K562 (cell line): ENCODE results near the gene IRF2BP2. TPM values are rescaled to one million over a fixed set of nuclear protein-coding genes. Genes with fewer than 3 reads are reported as not detected.

ENCODE experiments used
- BCL6 ChIP-seq: fragments of 250-450 bp; sonication (Bioruptor Pico); IDR thresholded peaks from 2 replicates; pipeline ENCODE4 v1.4.0; 2020
- CBX5 ChIP-seq: IDR thresholded peaks from 2 replicates; pipeline ENCODE4 v1.6.1; 2014; ENCODE audit warnings: low read depth, borderline replicate concordance
- HNRNPL ChIP-seq: fragments of 200-400 bp; formaldehyde crosslinking; IDR thresholded peaks from 2 replicates; pipeline ENCODE4 v1.6.1; 2017; ENCODE audit warnings: low read depth, mild to moderate bottlenecking, low read length
- ILK ChIP-seq: fragments of 450-650 bp; IDR thresholded peaks from 2 replicates; pipeline ENCODE4 v1.6.1; 2016; ENCODE audit warnings: missing genetic modification characterization, low read depth, mild to moderate bottlenecking, missing compliant biosample characterization, moderate library complexity, borderline replicate concordance
- MAFK ChIP-seq: IDR thresholded peaks from 2 replicates; pipeline ENCODE4 v1.6.1; 2011; ENCODE audit warnings: low read length, improper control_type of control experiment
- NFRKB ChIP-seq: fragments of 450-650 bp; IDR thresholded peaks from 2 replicates; pipeline ENCODE4 v1.6.1; 2016; ENCODE audit warnings: low read depth
- POU5F1 ChIP-seq: fragments of 150-350 bp; IDR thresholded peaks from 2 replicates; pipeline ENCODE4 v1.6.1; 2014; ENCODE audit warnings: borderline replicate concordance, low read length, low read depth, mild to moderate bottlenecking; ENCODE audit not compliant: partially characterized antibody
- SMAD4 ChIP-seq: fragments of 250-450 bp; sonication (Bioruptor Pico); conservative IDR thresholded peaks from 2 replicates; pipeline ENCODE4 v1.8.0; 2021; ENCODE audit warnings: inconsistent platforms, mild to moderate bottlenecking, moderate library complexity
- SPI1 ChIP-seq: IDR thresholded peaks from 2 replicates; pipeline ENCODE4 v1.6.1; 2011; ENCODE audit warnings: low read depth, low read length, control low read depth, borderline replicate concordance
- TCF3 ChIP-seq: sonication (generic); formaldehyde crosslinking; IDR thresholded peaks from 2 replicates; pipeline ENCODE4 v1.4.0; 2020; ENCODE audit warnings: mild to moderate bottlenecking, missing genetic modification reagents
- THRB ChIP-seq: fragments of 450-650 bp; formaldehyde crosslinking; conservative IDR thresholded peaks from 2 replicates; pipeline ENCODE4 v1.4.0; 2022; ENCODE audit warnings: mild to moderate bottlenecking, missing genetic modification characterization
- U2AF2 ChIP-seq: fragments of 200-400 bp; formaldehyde crosslinking; optimal IDR thresholded peaks from 2 replicates; pipeline ENCODE3; 2017; ENCODE audit warnings: low read depth, mild to moderate bottlenecking, low read length
- ZNF696 ChIP-seq: fragments of 250-450 bp; sonication (Bioruptor Pico); conservative IDR thresholded peaks from 2 replicates; pipeline ENCODE4 v1.4.0; 2020; ENCODE audit warnings: mild to moderate bottlenecking, moderate library complexity
- polyA plus RNA-seq, 8 experiments: library from polyadenylated mRNA; depleted of rRNA in 4 of 8; stranded (reverse) in 5 of 8; unstranded in 3 of 8; fragments of >200 nt; fragmentation: Nextera tagmentation in 2 of 8; fragmentation: Illumina TruSeq in 1 of 8; extraction: Ambion mirVana in 2 of 8; extraction: Trizol in 1 of 8; gene quantifications; 2 replicates each; pipeline versions ENCODE4 v1.2.1 to v1.2.3, GENCODE V29; 2011 to 2014; ENCODE audit warnings: inconsistent platforms in 1 of 8, missing spikeins in 1 of 8
- total RNA-seq, 7 experiments: library from RNA; depleted of rRNA in 6 of 7; stranded (reverse); fragments of >200 nt in 6 of 7; fragmentation: Illumina TruSeq in 2 of 7; extraction: Trizol in 2 of 7; gene quantifications; 2 replicates each; pipeline versions ENCODE4 v1.2.1 to v1.2.3, GENCODE V29; 2011 to 2021; ENCODE audit warnings: low replicate concordance in 1 of 7
- TF ChIP-seq, protein P1 (sequence below), 2 experiments: fragments of 450-650 bp; formaldehyde crosslinking in 1 of 2; IDR thresholded peaks; 2 replicates each; pipeline versions ENCODE4 v1.4.0 to v1.6.1; 2014 to 2020; ENCODE audit warnings: mild to moderate bottlenecking in 2 of 2, borderline replicate concordance in 1 of 2, low read depth in 1 of 2
- TF ChIP-seq, protein P2 (sequence below): fragments of 200-800 bp; sonication (Bioruptor generic); IDR thresholded peaks from 2 replicates; pipeline ENCODE4 v1.6.1; 2017; ENCODE audit warnings: missing genetic modification characterization, missing compliant biosample characterization
- TF ChIP-seq, protein P3 (sequence below): sonication (generic); formaldehyde crosslinking; IDR thresholded peaks from 2 replicates; pipeline ENCODE4 v1.8.1; 2023; ENCODE audit warnings: mild to moderate bottlenecking, missing genetic modification reagents, moderate library complexity

Gene IRF2BP2
- total and polyA plus RNA-seq, 9 of the 15 experiments (the other 6 are each of a cell fraction or from before 2014, with no cell fraction given): 7.7 to 68.6 (median 22.1) TPM

DNA sequence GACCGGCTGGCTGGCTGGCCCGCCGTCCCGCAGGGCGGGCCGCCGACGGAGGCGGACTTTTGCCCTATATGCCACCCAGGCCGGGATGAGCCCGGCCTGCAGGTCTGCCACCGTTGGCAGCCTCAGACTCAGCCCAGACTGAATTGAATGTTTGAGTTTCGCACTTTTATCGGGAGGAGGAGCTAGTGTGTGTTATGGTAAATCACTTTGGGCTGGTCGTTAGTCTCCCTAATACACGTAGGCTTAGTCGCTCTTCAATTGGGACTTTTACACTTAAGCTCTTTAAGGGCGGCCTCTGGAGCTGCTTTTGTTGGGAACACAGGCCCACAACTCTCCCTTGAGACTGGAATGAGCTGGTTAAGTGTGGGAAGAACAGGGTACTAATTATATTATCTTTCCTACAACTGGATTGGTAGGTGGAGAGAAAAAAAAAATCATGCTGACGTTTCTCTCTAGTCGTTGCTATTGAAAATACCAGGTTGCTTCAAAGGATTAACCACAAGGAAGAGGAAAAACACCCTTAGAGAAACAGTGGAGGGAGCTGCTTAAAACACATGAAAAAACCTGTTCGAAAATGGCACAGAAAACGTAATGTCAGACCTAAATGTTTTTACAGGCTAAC lies 1.4 kb upstream of the IRF2BP2 start (continued):
- TF ChIP-seq, protein P1, sequence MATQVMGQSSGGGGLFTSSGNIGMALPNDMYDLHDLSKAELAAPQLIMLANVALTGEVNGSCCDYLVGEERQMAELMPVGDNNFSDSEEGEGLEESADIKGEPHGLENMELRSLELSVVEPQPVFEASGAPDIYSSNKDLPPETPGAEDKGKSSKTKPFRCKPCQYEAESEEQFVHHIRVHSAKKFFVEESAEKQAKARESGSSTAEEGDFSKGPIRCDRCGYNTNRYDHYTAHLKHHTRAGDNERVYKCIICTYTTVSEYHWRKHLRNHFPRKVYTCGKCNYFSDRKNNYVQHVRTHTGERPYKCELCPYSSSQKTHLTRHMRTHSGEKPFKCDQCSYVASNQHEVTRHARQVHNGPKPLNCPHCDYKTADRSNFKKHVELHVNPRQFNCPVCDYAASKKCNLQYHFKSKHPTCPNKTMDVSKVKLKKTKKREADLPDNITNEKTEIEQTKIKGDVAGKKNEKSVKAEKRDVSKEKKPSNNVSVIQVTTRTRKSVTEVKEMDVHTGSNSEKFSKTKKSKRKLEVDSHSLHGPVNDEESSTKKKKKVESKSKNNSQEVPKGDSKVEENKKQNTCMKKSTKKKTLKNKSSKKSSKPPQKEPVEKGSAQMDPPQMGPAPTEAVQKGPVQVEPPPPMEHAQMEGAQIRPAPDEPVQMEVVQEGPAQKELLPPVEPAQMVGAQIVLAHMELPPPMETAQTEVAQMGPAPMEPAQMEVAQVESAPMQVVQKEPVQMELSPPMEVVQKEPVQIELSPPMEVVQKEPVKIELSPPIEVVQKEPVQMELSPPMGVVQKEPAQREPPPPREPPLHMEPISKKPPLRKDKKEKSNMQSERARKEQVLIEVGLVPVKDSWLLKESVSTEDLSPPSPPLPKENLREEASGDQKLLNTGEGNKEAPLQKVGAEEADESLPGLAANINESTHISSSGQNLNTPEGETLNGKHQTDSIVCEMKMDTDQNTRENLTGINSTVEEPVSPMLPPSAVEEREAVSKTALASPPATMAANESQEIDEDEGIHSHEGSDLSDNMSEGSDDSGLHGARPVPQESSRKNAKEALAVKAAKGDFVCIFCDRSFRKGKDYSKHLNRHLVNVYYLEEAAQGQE (IDR thresholded peaks at IDR 0.05; ENCODE audit: borderline replicate concordance): peak; percentile 91
- TF ChIP-seq, protein P1 (CRISPR knock-in tag; IDR thresholded peaks at IDR 0.05; ENCODE audit: low read depth): no peak
- TF ChIP-seq TCF3 (CRISPR knock-in tag) (no peak), HNRNPL (no peak), POU5F1 (no peak), BCL6 (CRISPR knock-in tag) (no peak), SMAD4 (CRISPR knock-in tag) (peak; percentile 55; the same call in 1 of the 2 replicates), NFRKB (peak; percentile 62; the same call in 1 of the 2 replicates), ZNF696 (no peak), CBX5 (no peak), SPI1 (no peak), ILK (no peak), U2AF2 (no peak), THRB (CRISPR knock-in tag) (no peak), MAFK (no peak)
- TF ChIP-seq, protein P2, sequence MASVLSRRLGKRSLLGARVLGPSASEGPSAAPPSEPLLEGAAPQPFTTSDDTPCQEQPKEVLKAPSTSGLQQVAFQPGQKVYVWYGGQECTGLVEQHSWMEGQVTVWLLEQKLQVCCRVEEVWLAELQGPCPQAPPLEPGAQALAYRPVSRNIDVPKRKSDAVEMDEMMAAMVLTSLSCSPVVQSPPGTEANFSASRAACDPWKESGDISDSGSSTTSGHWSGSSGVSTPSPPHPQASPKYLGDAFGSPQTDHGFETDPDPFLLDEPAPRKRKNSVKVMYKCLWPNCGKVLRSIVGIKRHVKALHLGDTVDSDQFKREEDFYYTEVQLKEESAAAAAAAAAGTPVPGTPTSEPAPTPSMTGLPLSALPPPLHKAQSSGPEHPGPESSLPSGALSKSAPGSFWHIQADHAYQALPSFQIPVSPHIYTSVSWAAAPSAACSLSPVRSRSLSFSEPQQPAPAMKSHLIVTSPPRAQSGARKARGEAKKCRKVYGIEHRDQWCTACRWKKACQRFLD (CRISPR knock-in tag): no peak
- TF ChIP-seq, protein P3, sequence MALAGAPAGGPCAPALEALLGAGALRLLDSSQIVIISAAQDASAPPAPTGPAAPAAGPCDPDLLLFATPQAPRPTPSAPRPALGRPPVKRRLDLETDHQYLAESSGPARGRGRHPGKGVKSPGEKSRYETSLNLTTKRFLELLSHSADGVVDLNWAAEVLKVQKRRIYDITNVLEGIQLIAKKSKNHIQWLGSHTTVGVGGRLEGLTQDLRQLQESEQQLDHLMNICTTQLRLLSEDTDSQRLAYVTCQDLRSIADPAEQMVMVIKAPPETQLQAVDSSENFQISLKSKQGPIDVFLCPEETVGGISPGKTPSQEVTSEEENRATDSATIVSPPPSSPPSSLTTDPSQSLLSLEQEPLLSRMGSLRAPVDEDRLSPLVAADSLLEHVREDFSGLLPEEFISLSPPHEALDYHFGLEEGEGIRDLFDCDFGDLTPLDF (CRISPR knock-in tag): 0 out of 2 replicates have a peak, but pooled peaks have one; percentile 48
